ENCODE results near the gene WNT1. TPM values are rescaled to one million over a fixed set of nuclear protein-coding genes. Genes with fewer than 3 reads are reported as not detected.
A peak's percentile ranks its signal among the peaks of the same experiment; 100 is the strongest.

Gene WNT1
- total RNA-seq, 1 donor from 2014 or later, result not detected

- DNase-seq, result no peak
Measured at GRCh38 chr12:49000346-49000745, 22.2 kb downstream of the WNT1 start.

DNA sequence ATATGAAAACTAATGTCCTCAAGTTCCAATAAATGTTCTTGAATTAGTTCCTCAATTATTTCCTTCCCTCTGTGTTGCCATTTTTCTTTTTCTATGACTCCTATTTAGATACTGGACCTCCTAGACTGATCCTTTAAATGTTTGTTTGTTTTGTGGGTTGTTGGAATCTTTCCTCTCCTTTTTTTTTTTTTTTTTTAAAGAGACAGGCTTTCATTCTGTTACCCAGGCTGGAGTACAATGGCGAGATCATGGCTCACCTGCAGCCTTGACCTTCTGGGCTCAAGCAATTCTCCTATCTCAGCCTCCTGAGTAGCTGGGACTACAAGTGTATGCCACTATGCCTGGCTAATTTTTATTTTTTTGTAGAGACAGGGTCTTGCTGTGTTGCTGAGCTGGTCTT, 30.8 kb downstream of the WNT1 start:
- DNase-seq, result no peak

DNA sequence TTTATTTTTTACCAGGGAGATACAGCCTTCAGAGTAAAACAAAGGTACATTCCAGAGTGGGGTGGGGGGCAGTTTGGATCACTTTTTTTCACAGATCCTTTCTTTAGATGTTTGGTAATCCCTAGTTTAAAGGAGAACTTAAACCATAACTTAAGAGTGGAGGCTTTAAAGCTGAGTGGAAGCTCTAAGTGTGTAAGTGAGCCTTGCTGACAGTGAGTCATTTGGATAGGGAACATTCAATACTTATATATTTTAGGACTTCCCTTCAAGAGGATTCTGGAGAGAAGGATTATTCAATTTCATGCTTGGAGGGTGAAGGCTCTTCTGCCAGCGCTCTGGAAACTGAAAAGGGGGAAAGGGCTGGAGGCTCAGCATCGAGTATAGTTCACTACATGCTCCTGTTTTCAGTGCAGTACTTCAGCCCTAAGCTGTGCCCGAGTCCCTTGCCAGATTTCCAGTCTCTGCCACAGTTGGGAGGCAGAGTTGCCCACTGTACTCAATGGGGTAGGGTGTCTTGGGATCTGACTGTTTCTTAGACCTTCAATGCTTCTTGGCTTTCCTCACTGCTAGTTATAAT, 32.1 kb downstream of the WNT1 start:
- DNase-seq, result no peak

GRCh38 chr12:49012739-49013138, 34.6 kb downstream of the WNT1 start:
- no peak for DNase-seq

- DNase-seq, result no peak
Measured at GRCh38 chr12:49013428-49013827, 35.3 kb downstream of the WNT1 start.

DNA sequence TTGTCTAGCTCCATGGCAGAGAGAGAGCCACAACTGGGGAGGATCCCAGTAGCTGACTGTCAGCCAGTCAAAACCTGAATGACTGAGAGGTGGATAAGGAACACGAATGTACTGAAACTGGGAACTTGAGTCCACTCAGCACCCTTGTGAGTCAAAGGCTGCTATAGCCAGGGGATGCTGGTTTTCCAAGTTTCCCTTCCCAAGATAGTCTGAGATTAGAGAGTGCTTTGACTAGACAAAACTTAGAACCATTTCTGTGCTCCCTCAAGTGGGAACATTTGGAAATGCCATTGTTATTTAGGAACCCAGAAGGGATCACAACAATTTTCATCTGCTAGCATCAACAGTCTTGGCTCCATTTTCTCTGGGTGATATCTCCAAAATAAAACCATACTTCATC, 36.4 kb downstream of the WNT1 start:
- DNase-seq, result no peak

- DNase-seq, result no peak
Measured at GRCh38 chr12:49015196-49015595, 37.1 kb downstream of the WNT1 start.

DNA sequence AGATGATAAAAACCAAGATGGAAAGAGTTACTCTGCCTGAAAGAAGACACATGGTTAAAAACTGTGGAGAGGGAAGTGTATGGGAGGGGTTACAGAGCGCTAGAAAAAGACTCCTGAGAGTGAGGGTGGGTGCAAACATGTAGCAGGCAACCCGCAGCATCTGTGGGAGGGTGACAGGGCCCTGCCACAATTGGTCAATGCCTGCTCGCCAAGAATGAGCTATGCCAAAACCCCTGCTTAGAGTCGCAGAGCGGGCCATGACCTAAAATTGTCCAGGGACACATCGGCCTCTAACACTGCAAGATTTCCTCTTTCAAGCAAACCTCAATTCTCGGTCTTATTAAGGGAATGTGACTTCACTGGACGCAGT, 39.8 kb downstream of the WNT1 start:
- peak; percentile 85 for DNase-seq

DNA sequence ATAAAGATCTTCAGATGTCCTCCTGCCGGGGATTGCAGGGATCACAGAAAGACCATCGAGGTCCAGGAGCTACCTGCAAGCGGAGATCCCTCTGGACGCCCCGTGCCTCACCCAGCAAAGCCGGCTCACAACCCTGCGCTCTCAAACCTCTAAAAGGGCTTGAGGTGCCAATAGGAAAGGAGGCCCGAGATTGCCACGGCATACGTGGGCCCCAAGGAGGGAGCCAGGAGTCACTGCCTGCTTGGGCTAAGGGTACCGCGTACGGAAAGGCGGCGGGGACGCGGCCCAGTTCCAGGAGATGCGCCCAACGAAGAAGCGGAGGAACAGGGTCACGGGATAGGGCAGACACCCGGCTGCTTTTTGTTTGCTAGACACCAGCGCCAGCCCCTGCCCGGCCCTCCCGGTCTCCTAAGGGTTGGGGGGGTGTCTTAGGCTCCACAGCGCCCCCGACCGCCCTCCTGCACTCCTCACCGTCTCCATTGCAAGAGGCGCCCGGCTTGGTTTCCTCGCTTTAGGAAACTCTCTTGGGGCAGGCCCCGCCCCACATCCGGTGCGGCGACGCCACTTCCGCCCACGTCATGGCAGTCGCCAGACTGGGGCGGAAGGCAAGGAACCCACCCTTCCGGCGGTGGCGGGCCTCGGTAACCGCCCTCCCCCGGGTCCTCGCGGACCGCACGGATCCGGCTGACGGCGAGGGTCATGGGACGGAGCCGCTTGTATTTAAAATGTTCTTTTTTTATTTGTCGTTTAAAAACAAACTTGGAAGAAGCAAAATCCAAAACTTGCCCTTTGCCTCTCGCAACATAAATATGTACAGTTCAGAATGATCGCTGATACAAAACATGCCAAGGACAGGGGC, 40.4 kb downstream of the WNT1 start, which contains the start of gene PRKAG1:
PRKAG1 (minus strand) TSS at position 516 of the 859 bp plus-strand sequence; CDS start at position 480, 36 bp downstream.
- peak; percentile 97 for DNase-seq

- no peak for DNase-seq
Measured at GRCh38 chr12:49019120-49019430, 41.0 kb downstream of the WNT1 start.

GRCh38 chr12:49019443-49020324, 41.6 kb downstream of the WNT1 start:
- peak; percentile 24 for DNase-seq

- no peak for DNase-seq
Measured at GRCh38 chr12:49020441-49020840, 42.3 kb downstream of the WNT1 start.

DNA sequence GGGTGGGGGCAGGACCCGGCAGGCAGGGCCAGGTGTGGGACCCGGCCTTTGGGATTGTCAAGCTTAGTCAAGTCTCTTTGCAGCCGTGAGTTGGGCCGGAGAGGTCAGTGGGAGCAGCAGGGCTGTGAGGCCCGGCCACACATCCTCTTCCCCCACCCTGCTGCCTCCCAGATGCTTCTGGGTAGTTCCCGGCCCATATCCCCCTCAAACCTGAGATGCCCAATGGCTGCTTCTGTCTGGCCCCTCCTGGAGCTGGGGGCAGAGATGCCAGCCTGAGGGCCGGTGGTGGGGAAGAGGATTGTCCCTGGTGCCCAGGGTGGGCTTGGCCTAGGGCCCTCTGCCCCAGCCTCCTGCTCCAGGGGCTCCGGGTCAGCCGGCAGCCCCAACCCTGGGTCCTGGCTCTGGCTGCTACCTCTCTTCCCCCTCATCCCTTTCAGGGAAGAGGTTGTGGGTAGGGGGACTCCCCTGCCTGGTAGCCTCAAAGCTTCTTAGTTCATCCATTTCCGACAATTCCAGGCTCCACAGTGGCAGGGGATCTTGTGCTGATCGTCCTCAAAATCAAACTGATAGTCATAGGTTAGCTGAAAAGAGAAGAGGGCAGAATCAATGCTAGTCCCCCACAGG, 43.3 kb downstream of the WNT1 start:
- DNase-seq, result no peak

GRCh38 chr12:49022558-49023178, 44.5 kb downstream of the WNT1 start:
- DNase-seq, result no peak

- no peak for DNase-seq
Measured at GRCh38 chr12:49023812-49024211, 45.7 kb downstream of the WNT1 start.

- no peak for DNase-seq
Measured at GRCh38 chr12:49024543-49024942, 46.4 kb downstream of the WNT1 start.

- no peak for DNase-seq
Measured at GRCh38 chr12:49025463-49025862, 47.3 kb downstream of the WNT1 start.

DNA sequence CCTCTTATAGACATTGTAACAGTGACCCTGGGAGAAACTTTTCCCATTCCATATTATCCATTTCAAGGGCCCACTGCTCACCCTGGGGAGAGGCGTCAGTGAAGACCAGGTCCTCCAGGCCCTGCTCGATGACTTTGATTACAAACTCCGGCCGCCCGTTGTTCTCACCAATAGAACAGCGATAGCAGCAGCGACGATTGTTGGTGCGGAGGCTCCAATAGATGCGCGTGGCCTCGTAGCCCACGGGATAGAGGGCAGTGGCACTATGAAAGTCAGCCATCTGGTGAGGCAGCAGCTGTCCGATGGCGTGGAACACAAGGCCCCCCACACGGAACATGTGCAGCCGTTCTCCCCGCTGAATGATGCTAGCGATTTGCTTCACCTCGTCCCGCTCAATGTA, 48.0 kb downstream of the WNT1 start:
- DNase-seq, result no peak

DNA sequence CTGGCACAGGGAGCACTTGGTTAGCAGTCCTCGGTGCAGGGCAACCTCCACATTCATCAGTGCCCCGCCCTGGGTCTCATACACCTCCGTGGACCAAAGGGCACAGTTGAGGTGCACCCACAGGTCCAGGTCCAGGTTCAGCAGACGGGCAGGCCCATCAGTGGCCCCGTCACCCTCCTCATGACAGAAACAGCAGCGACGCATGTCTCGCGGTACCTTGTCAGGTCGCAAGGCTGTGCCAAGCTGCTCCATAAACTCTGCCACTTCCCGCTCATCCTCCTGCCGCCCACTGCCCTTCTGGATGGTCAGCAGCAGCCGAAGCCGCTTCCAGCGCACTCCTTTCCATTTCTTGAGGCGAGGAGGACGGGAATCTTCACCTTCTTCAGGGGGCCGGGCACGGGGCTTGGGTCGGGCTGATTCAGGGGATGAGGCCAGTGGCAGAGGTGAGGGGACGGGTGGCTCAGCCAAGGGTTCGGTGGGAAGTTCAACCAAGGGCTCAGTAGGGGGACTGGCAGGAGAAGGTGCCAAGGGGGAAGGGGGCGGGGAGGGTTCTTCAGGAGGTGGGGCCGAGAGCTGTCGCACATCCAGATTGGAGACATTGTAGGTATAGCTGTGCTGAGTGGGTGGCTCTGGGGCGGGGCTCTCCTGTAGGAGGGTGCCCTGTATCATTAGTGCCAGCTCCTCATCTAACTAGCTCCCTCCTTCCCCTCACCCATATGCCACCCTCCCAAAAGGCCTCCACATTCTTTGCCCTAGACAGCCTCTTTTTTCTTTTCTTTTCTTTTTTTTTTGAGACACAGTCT, 48.8 kb downstream of the WNT1 start:
- DNase-seq, result no peak

DNA sequence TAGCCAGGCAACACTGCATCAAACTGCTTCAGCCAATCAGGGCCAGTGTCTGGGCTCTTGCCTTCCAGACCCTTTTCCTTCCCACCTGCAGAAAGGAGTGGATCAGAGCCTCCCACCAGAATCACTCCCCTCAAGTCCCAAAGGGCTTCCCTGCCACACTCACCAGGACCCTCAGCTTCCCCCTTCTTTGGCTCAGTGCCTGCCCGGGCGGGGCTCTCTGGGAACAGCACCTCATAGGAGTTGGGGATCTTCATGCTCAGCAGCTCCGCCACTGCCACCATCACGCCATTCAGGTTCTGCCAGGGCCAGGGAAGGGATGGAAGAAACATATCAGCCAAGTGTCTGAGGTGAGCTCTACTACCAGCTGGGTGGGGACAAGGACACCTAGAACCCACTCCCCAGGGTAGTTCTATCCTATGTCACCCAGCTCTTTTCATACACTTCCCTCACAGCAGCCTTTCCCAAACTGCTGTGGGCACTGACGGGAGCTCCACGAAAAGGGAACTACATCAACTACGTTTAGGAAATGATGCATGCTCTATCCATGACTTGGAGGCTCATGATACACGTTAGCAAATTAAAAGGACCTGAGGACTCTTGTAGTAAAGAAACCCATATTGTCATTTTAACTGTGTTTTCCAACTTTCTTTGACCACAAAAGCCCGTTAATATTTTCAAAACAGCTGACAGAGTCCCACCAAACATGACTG, 49.9 kb downstream of the WNT1 start:
- DNase-seq, result no peak
